SU-DHL-6 (cell line): ENCODE results near the gene CRTC3.

Experiments
- EZH2phosphoT487 ChIP-seq: fragments of 200-600 bp; sonication (generic), shearing (Covaris generic); conservative IDR thresholded peaks from 2 replicates; pipeline ENCODE4 v1.6.1; 2018; ENCODE audit warnings: mild to moderate bottlenecking, antibody characterized with exemption, low read length, moderate library complexity, mixed read lengths
- TF ChIP-seq, protein P1 (sequence below): fragments of 200-600 bp; sonication (generic); IDR thresholded peaks from one replicate; pipeline ENCODE4 v1.5.1; 2017; ENCODE audit warnings: antibody characterized with exemption, mild to moderate bottlenecking, low read length, moderate library complexity; ENCODE audit not compliant: insufficient read depth, poor library complexity, severe bottlenecking

DNA sequence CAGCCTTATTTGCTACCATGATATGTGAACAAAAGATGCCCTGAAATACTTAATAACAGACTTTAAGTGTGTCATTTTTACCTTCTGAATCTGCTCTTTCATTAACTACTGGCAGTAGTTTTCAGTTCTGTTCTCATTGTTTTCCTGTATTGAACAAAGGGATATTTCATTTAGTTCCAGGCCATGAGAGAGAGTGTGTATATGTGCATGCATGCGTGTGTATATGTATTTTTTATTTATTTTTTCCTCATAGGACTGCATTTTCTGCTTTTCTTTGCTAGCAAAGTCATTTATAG is 46.8 kb upstream of the CRTC3 start:
- TF ChIP-seq EZH2phosphoT487 = no peak
- TF ChIP-seq, protein P1, sequence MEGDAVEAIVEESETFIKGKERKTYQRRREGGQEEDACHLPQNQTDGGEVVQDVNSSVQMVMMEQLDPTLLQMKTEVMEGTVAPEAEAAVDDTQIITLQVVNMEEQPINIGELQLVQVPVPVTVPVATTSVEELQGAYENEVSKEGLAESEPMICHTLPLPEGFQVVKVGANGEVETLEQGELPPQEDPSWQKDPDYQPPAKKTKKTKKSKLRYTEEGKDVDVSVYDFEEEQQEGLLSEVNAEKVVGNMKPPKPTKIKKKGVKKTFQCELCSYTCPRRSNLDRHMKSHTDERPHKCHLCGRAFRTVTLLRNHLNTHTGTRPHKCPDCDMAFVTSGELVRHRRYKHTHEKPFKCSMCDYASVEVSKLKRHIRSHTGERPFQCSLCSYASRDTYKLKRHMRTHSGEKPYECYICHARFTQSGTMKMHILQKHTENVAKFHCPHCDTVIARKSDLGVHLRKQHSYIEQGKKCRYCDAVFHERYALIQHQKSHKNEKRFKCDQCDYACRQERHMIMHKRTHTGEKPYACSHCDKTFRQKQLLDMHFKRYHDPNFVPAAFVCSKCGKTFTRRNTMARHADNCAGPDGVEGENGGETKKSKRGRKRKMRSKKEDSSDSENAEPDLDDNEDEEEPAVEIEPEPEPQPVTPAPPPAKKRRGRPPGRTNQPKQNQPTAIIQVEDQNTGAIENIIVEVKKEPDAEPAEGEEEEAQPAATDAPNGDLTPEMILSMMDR = no peak
